ENCODE data around the gene JPH2.
"Not testable (repeated sequence)": the region's sequence is repeated elsewhere in the genome, so short reads cannot be mapped to it uniquely, and the experiment has no call there.

Gene JPH2

GRCh38 chr20:44187054-44187771, at the start of gene JPH2:
JPH2 (minus strand) TSS chr20:44187188; CDS start chr20:44186705, 483 bp downstream.
- TF ChIP-seq CTCF (IDR thresholded peaks at IDR 0.05; ENCODE audit: insufficient read depth, low read depth, low read length, missing control alignments) = no peak
- no peak within 1 kb of the TSS for H3K4me3 ChIP-seq (ENCODE audit: low read depth, low read length)
- no peak for DNase-seq (ENCODE audit: low read depth)

- no peak for DNase-seq (ENCODE audit: low read depth)
- TF ChIP-seq CTCF (IDR thresholded peaks at IDR 0.05; ENCODE audit: insufficient read depth, low read depth, low read length, missing control alignments) = no peak
Observed at GRCh38 chr20:44235702-44236101, 48.7 kb upstream of the JPH2 start.

GRCh38 chr20:44234566-44235317, 47.8 kb upstream of the JPH2 start:
- no peak for TF ChIP-seq CTCF (IDR thresholded peaks at IDR 0.05; ENCODE audit: insufficient read depth, low read depth, low read length, missing control alignments)
- no peak overlapping the region for H3K4me3 ChIP-seq (ENCODE audit: low read depth, low read length)
- no peak for DNase-seq (ENCODE audit: low read depth)

More at GRCh38 chr20:44235702-44236101, 48.7 kb upstream of the JPH2 start:
- H3K4me3 ChIP-seq (ENCODE audit: low read depth, low read length) = no peak overlapping the region

GRCh38 chr20:44233436-44234016, 46.5 kb upstream of the JPH2 start:
- H3K4me3 ChIP-seq (ENCODE audit: low read depth, low read length) = no peak overlapping the region
- TF ChIP-seq CTCF (IDR thresholded peaks at IDR 0.05; ENCODE audit: insufficient read depth, low read depth, low read length, missing control alignments) = no peak
- no peak for DNase-seq (ENCODE audit: low read depth)

GRCh38 chr20:44232469-44232856, 45.5 kb upstream of the JPH2 start:
- not testable (repeated sequence) for DNase-seq (ENCODE audit: low read depth); H3K4me3 ChIP-seq (ENCODE audit: low read depth, low read length)

- TF ChIP-seq CTCF (IDR thresholded peaks at IDR 0.05; ENCODE audit: insufficient read depth, low read depth, low read length, missing control alignments) = no peak
- H3K4me3 ChIP-seq (ENCODE audit: low read depth, low read length) = no peak overlapping the region
- DNase-seq (ENCODE audit: low read depth) = no peak
Observed at GRCh38 chr20:44231713-44232468, 44.9 kb upstream of the JPH2 start.

GRCh38 chr20:44231193-44231592, 44.2 kb upstream of the JPH2 start:
- DNase-seq (ENCODE audit: low read depth) = no peak
- TF ChIP-seq CTCF (IDR thresholded peaks at IDR 0.05; ENCODE audit: insufficient read depth, low read depth, low read length, missing control alignments) = no peak
- no peak overlapping the region for H3K4me3 ChIP-seq (ENCODE audit: low read depth, low read length)
